Stimulated activated CD4-positive, alpha-beta T cell treated with anti-CD3 and anti-CD28 coated beads, Interleukin-1b, Interleukin-23, amount 100 ng/mL, for 48 hours (primary cell): ENCODE data around the gene BCL2L12.

ENCODE experiments used
- DNase-seq: peaks from one replicate; pipeline ENCODE4 v3.0.0-alpha.2; 2020

The BCL2L12 gene

GRCh38 chr19:49642492-49643035, 23.2 kb upstream of the BCL2L12 start:
- DNase-seq = no peak

GRCh38 chr19:49643466-49643865, 22.3 kb upstream of the BCL2L12 start:
- peak; percentile 46 for DNase-seq

- no peak for DNase-seq
Observed at GRCh38 chr19:49645592-49645991, 20.1 kb upstream of the BCL2L12 start.

- DNase-seq = no peak
Observed at GRCh38 chr19:49645995-49646394, 19.7 kb upstream of the BCL2L12 start.

GRCh38 chr19:49646586-49646985, 19.1 kb upstream of the BCL2L12 start:
- DNase-seq = no peak

- no peak for DNase-seq
Observed at GRCh38 chr19:49651029-49651819, 14.5 kb upstream of the BCL2L12 start.

GRCh38 chr19:49651820-49652550, 13.7 kb upstream of the BCL2L12 start:
- no peak for DNase-seq

GRCh38 chr19:49652551-49653465, 12.9 kb upstream of the BCL2L12 start:
- no peak for DNase-seq

- DNase-seq = no peak
Observed at GRCh38 chr19:49653466-49653806, 12.3 kb upstream of the BCL2L12 start.

GRCh38 chr19:49654581-49654980, 11.2 kb upstream of the BCL2L12 start:
- no peak for DNase-seq

- DNase-seq = no peak
Observed at GRCh38 chr19:49655570-49656455, 9.9 kb upstream of the BCL2L12 start.

GRCh38 chr19:49656456-49657109, 9.2 kb upstream of the BCL2L12 start:
- no peak for DNase-seq

GRCh38 chr19:49657493-49658138, 8.1 kb upstream of the BCL2L12 start:
- no peak for DNase-seq

- no peak for DNase-seq
Observed at GRCh38 chr19:49658139-49658517, 7.6 kb upstream of the BCL2L12 start.

GRCh38 chr19:49658566-49659442, 6.9 kb upstream of the BCL2L12 start:
- DNase-seq = no peak

GRCh38 chr19:49660338-49660961, 5.3 kb upstream of the BCL2L12 start:
- DNase-seq = no peak

GRCh38 chr19:49662011-49662410, 3.7 kb upstream of the BCL2L12 start:
- DNase-seq = no peak

- no peak for DNase-seq
Observed at GRCh38 chr19:49663224-49663623, 2.5 kb upstream of the BCL2L12 start.
